LNCaP clone FGC (cell line): ENCODE measurements around the gene PPM1M.

Experiments used
- DNase-seq: peaks from one replicate; pipeline ENCODE4 v3.0.0-alpha.2; 2011; ENCODE audit warnings: low read depth
- H3K4me3 ChIP-seq: 2 replicates; pipeline ENCODE4 v1.5.1; 2011; ENCODE audit warnings: mild to moderate bottlenecking, low read depth, low read length, control low read depth
- CTCF ChIP-seq: IDR thresholded peaks from 2 replicates; pipeline ENCODE4 v1.5.1; 2012; ENCODE audit warnings: mild to moderate bottlenecking; ENCODE audit not compliant: control insufficient read depth, insufficient read depth; ENCODE audit errors: extremely low read depth

PPM1M gene

DNA sequence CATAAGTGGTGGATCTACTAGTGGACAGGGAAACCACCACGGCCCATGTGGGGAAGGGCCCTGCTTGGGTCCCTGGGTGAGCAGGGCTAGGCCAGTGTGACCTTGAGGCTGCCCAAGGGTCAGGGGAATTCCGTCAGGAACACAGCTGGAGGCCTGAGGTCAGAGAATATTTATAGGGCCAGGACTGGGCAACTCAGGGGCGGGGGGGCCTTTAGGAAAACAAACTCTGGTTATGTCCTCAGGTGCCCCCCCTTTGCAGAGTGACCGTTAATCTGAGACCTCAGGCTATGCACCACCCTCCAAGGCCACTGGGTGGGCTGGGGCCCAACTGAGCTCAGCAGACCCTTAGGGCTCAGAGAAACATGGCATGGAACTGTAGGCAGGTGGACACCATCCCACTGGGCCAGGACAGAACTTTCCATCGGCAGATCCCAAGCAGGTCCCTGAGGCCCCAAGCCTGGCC is 9.1 kb upstream of the PPM1M start:
- no peak overlapping the region for H3K4me3 ChIP-seq
- TF ChIP-seq CTCF = no peak
- no peak for DNase-seq

- TF ChIP-seq CTCF = no peak
- peak overlapping the region; percentile 23 for H3K4me3 ChIP-seq
- DNase-seq = no peak
These were observed 8.4 kb upstream of the PPM1M start for GRCh38 chr3:52237006-52237656.

DNA sequence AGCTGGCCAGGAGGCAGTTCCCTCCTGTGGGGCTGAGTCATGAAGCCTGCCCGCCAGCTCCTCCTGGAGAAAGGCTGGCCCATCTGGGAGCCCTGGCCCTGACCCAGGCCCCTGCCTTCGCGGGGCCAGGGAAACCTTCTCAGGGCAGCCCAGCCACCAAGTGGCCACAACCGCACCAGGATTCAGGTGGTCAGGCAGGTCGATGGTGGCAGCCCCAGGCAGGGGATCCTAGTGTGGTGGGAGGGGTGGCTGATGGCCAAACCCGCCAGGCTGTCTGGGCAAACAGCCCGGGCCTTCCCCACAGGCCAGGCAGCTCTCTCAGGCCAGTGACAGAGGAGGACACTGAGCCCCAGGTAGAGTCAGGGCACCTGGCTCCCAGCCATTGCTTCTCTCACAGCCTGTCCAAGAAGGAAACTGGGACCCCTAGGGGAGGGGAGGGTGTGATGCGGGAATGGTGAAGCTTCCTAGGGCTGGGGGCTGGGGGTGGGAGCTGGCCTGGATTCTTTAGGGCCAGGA is 7.8 kb upstream of the PPM1M start:
- peak overlapping the region; percentile 91 for H3K4me3 ChIP-seq
- DNase-seq = peak; percentile 68
- TF ChIP-seq CTCF = no peak

DNA sequence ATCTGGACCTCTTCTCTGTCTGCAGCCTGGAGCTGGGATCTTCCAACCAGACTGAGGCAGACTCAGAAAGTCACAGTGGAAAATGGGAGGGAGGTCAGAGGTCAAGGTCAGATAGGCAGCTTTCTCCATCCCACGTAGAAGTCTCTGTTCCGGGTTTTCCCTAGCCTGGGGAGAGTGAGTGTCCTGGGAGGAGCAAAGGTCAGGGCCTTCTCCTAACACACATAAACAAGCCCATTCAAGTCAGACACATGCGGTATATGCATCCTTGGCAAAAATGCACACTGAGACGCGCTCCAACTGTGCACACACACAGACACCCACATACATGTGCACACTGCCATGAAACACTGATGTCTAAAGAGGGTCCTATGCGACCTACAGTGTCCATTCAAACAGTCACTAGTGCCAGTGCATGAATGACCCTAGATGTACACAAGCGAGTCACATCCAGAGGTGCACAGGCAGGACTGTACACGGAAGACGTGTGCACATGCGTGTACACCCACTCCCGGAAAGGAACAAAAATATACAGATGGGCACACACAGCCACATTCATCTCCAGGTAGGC is 7.3 kb upstream of the PPM1M start:
- no peak for TF ChIP-seq CTCF
- H3K4me3 ChIP-seq = peak overlapping the region; percentile 91
- DNase-seq = no peak

DNA sequence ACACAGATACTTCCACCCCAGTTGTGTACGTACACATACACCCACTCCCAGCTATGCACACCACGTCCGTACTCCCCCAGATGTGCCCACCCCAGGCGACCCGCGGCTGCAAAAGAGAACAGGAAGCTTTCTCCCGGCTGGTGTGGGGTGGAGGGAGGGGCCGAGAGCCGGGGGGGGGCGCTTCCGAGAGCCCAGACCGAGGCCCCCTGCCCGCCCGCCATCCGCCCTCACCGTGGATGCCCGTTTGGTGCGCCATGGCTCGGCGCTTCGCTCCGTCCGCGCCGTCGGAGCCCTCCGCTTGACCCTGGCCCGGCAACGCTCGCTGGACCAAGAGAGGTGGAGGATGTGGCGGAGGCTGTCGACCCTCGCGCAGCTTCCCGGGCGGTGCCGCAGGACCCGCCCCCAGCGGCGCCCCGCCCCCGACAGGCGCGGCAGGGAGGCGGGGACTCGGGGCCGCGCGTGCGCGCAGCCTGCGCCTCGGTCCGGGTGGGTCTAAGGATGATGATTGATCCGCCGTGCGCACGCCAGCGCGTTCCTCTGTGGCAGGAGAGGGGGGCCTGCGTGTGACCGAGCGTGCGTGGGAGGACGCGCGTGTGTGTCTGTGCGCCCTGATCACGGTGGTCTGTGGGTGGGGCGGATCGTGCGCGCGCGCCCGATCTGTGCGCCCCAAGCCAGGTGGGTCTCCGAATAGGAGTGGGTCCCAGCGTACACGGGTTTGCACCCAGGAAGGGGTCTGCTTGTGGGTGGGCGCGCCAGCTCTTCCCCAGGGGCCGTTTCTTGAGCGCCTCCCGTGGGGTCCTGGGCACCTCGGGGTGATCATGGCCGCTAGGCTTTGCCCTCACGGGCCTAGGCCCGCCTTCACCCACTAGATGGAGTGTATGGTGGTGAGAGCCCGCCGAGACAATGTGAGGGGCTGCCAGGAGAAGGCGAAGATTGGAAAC is 6.5 kb upstream of the PPM1M start, which contains the start of gene TWF2:
Gene TWF2, minus strand, starts transcription at position 398 of the 941 bp plus-strand sequence. Its CDS starts 142 bp downstream, at position 256.
- peak; percentile 28 for TF ChIP-seq CTCF
- DNase-seq = no peak
- peak within 1 kb of the TSS; percentile 91 for H3K4me3 ChIP-seq

DNA sequence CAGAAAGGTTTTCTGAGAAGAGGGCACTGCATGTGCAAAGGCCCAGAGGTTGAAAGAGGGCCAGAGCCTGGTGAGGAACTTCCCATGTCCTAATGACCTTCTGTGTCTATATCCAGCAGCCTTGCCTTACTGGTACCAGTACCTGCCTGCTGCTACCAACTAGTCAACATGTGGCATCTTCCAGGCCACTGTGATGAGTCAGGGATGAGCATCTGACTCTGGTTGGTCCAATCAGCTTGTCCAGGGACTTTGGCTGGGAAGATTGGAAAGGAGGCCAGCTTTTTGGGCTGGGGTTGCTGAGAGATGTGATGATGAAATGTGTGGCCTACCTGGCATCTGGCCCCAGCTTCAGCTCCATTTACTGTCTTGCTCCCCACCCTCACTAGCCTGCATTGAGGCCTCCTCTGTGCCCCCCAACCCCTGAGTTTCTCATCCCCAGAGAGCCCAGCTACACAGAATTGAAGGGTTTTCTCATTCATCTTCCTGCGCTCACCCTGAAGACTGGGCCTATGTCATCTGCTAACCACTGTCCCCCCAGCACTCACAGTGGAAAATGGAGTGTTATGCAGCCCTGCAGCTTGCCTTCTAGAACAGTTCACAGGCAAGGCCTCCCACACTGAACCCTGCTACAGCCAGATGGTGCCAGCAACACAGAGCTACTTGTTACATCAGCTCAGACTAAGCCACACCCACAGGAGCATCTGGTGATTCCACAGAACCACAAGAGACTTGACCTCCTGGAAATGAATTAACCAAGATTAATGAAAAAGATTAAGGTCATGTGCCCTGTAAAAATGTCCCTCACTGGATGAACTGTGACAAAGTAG is 5.3 kb upstream of the PPM1M start:
- TF ChIP-seq CTCF = no peak
- H3K4me3 ChIP-seq = peak overlapping the region; percentile 91
- peak; percentile 67 for DNase-seq
